Erythroblast (primary cell): ENCODE data around the gene BMP6.

Experiments used
- DNase-seq, 2 experiments: peaks; one replicate each; lab custom pipeline; 2025; lab: John Stamatoyannopoulos, UW
- GATA1 ChIP-seq: IDR thresholded peaks from 2 replicates; pipeline ENCODE4 v1.6.1; 2011; ENCODE audit warnings: low read depth, mild to moderate bottlenecking, control low read depth, low read length, moderate library complexity
- POLR2A ChIP-seq: IDR thresholded peaks from 2 replicates; pipeline ENCODE4 v1.6.1; 2011; ENCODE audit warnings: mild to moderate bottlenecking, low read length

Gene BMP6

GRCh38 chr6:7777074-7777473 is 51.2 kb downstream of the BMP6 start:
- DNase-seq, result no peak
- no peak for TF ChIP-seq POLR2A
- TF ChIP-seq GATA1, result no peak

GRCh38 chr6:7781240-7781639 is 55.3 kb downstream of the BMP6 start:
- TF ChIP-seq GATA1, result no peak
- TF ChIP-seq POLR2A, result no peak
- DNase-seq, result no peak

- DNase-seq, result no peak
- TF ChIP-seq POLR2A (no peak), GATA1 (no peak)
Measured at GRCh38 chr6:7784248-7784647, 58.3 kb downstream of the BMP6 start.

GRCh38 chr6:7784706-7785105 is 58.8 kb downstream of the BMP6 start:
- no peak for DNase-seq
- TF ChIP-seq GATA1, result no peak

- TF ChIP-seq GATA1, result no peak
- no peak for TF ChIP-seq POLR2A
- no peak for DNase-seq
Measured at GRCh38 chr6:7785243-7786035, 59.5 kb downstream of the BMP6 start.

GRCh38 chr6:7786214-7786661 is 60.3 kb downstream of the BMP6 start:
- TF ChIP-seq GATA1 (no peak), POLR2A (no peak)
- no peak for DNase-seq

GRCh38 chr6:7787137-7787608 is 61.3 kb downstream of the BMP6 start:
- TF ChIP-seq POLR2A, result no peak
- TF ChIP-seq GATA1, result no peak
- no peak for DNase-seq

GRCh38 chr6:7787731-7788130 is 61.8 kb downstream of the BMP6 start:
- no peak for DNase-seq
- TF ChIP-seq POLR2A (no peak), GATA1 (no peak)

GRCh38 chr6:7794509-7794908 is 68.6 kb downstream of the BMP6 start:
- no peak for DNase-seq
- no peak for TF ChIP-seq POLR2A
- TF ChIP-seq GATA1, result no peak

GRCh38 chr6:7797386-7797785 is 71.5 kb downstream of the BMP6 start:
- DNase-seq, result no peak
- TF ChIP-seq POLR2A (no peak), GATA1 (no peak)

GRCh38 chr6:7798751-7799150 is 72.9 kb downstream of the BMP6 start:
- no peak for DNase-seq

GRCh38 chr6:7802662-7803061 is 76.8 kb downstream of the BMP6 start:
- DNase-seq, result no peak
- TF ChIP-seq GATA1, result no peak
- TF ChIP-seq POLR2A, result no peak

More at GRCh38 chr6:7798751-7799150, 72.9 kb downstream of the BMP6 start:
- no peak for TF ChIP-seq GATA1
- TF ChIP-seq POLR2A, result no peak

- DNase-seq, result no peak
- TF ChIP-seq GATA1 (no peak), POLR2A (no peak)
Measured at GRCh38 chr6:7803214-7803613, 77.3 kb downstream of the BMP6 start.

- DNase-seq, result no peak
- no peak for TF ChIP-seq GATA1
- no peak for TF ChIP-seq POLR2A
Measured at GRCh38 chr6:7805078-7805849, 79.4 kb downstream of the BMP6 start.
